Activated CD4-positive, alpha-beta memory T cell treated with anti-CD3 and anti-CD28 coated beads, Interleukin-2, amount 10 ng/mL, durations not matched to agents 7 days and 5 days (primary cell): ENCODE results near the gene SLC38A10. TPM values are rescaled to one million over a fixed set of nuclear protein-coding genes. Genes with fewer than 3 reads are reported as not detected.

Experiments used
- CTCF ChIA-PET: fragments of 350-600 bp; sonication (Branson Sonifier 250); formaldehyde crosslinking; loops from one replicate; lab custom pipeline; 2021; ENCODE audit warnings: antibody characterized with exemption, inconsistent platforms; lab: Charles Lee
- POLR2A ChIA-PET: fragments of 350-600 bp; sonication (Branson Sonifier 250); formaldehyde crosslinking; loops from one replicate; lab custom pipeline; 2021; ENCODE audit warnings: antibody characterized with exemption; lab: Charles Lee
- DNase-seq: peaks from one replicate; pipeline ENCODE4 v3.0.0-alpha.2; 2020
- H3K27ac Mint-ChIP-seq: one replicate; pipeline ENCODE4 v1.8.0; 2021; ENCODE audit warnings: mild to moderate bottlenecking, mixed read lengths
- H3K27me3 Mint-ChIP-seq: one replicate; pipeline ENCODE4 v1.8.0; 2021; ENCODE audit warnings: mixed read lengths
- H3K36me3 Mint-ChIP-seq: one replicate; pipeline ENCODE4 v1.8.0; 2021; ENCODE audit warnings: low read depth, mixed read lengths
- H3K4me1 Mint-ChIP-seq: one replicate; pipeline ENCODE4 v1.8.0; 2021; ENCODE audit warnings: mixed read lengths
- H3K4me3 Mint-ChIP-seq: one replicate; pipeline ENCODE4 v1.8.0; 2021; ENCODE audit warnings: mild to moderate bottlenecking, mixed read lengths
- H3K9me3 Mint-ChIP-seq: one replicate; pipeline ENCODE4 v1.8.0; 2021; ENCODE audit warnings: mixed read lengths
- total RNA-seq, 2 experiments: library from RNA; stranded (reverse); gene quantifications; one replicate each; pipeline ENCODE4 v1.2.3, GENCODE V29; 2021

The SLC38A10 gene
- 100 to 1,000 TPM; 112 to 114 TPM for total RNA-seq

GRCh38 chr17:81295031-81295675 lies at the start of gene SLC38A10:
Gene SLC38A10 (minus strand): TSS chr17:81295307. CDS start chr17:81294921, 386 bp downstream.
- peak within 1 kb of the TSS; percentile 91 for H3K4me3 Mint-ChIP-seq
- POLR2A ChIA-PET = interaction anchor here (0.7 to 2.8 kb wide), 9 partner anchors 10 to 216 kb away, joined by 3 to 41 read pairs (median 8); partner anchors contain the start of genes ACTG1, NDUFAF8 and TEPSIN
- peaks cover 47% of the 10 kb centered on the region for H3K4me1 Mint-ChIP-seq
- H3K9me3 Mint-ChIP-seq = no peaks in the 10 kb centered on the region
- no peaks in the 10 kb centered on the region for H3K27me3 Mint-ChIP-seq
- CTCF ChIA-PET = interaction anchor here (0.6 to 2.5 kb wide), 4 partner anchors 10 to 306 kb away, joined by 3 to 14 read pairs (median 6); no protein-coding TSS in a partner anchor
- peaks cover 23% of the 10 kb centered on the region for H3K36me3 Mint-ChIP-seq
- peak; percentile 95 for DNase-seq
- H3K27ac Mint-ChIP-seq = peak within 1 kb of the TSS; percentile 94

DNA sequence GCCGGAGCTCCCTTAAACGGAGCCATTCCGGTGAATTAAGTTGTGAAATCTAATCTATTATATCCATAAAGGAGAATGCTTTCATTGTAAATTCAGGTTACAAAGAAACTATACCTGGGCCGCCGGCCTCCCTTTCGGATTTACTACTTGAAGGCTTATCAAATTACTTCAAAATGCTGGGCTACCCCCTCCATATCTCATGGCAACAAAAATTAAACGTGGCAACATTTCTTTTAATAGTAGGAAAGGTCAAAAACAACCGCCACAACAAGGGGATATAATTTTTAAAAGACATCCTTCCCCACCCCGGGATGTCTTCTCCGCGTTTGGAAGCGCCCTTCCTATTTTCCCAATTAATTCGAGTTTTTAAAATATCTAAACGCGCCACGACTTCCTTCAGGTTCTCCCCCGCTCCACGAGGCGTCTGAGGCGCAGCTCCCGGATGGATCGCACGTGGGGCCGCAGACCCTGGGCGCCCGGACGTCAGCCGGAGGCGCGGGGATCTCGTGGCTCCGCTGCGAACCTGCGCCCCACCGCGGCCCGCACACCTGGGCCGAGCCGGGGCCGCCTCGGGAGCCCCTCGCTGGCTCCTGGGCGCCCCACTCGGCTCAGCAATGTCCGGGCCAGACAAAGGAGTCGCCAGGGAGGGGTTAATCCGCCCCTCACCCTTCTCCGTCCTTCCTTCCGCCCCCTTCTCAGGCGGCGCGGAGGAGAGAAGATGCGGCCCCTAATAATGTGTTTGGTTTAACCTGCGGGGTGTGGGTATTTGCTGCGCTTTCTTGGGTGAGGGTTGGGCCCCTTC lies 47.4 kb upstream of the SLC38A10 start:
- DNase-seq = no peak
- ChIA-PET POLR2A (interaction anchor here (1.0 kb wide), 1 partner anchor 53 kb away, joined by 3 read pairs; the partner anchor contains the start of gene BAHCC1), CTCF (no interaction called here)
- no peak overlapping the region for H3K4me3 Mint-ChIP-seq
- H3K27me3 Mint-ChIP-seq = peaks cover 52% of the 10 kb centered on the region
- peaks cover 5% of the 10 kb centered on the region for H3K36me3 Mint-ChIP-seq
- H3K9me3 Mint-ChIP-seq = no peaks in the 10 kb centered on the region
- peaks cover 18% of the 10 kb centered on the region for H3K4me1 Mint-ChIP-seq
- H3K27ac Mint-ChIP-seq = no peak overlapping the region

DNA sequence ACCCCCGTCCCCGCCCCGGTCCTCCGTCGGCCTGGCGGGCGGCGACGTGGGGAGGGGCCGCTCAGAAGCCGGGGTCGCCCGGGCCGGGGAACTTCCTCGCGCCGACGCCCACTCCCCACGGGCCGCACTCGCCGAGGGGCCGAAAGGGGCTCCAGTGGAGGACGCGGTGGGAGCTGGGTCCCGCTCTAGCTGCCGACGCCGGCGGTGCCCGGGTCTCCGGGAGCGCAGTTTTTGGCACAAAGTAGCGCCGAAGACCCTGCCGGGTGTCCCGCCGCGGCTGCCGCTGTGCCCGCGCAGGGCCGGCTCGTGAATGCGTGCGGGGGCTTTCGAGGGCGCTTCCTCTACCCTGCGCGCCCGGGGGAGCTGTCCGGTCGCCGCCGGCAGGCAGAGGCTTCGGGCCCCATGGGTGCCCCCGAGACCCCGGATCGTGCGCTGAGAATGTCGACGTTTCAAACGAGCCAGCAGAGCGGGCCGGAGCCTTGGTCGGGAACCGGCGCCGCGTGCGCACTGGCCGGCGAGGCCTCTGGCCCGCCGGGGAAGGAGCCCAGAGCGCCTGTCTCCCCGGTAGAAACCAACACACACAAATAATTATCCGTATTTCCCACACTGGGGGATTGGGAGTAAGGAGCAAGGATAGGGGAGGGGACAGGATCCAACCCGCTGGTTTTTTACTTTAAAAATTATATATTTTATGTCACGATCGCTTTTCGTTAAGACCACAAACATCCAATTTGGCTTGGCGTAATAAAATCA lies 46.6 kb upstream of the SLC38A10 start:
- Mint-ChIP-seq H3K4me1 (peaks cover 18% of the 10 kb centered on the region), H3K9me3 (no peaks in the 10 kb centered on the region), H3K36me3 (peaks cover 5% of the 10 kb centered on the region), H3K27ac (no peak overlapping the region), H3K27me3 (peaks cover 46% of the 10 kb centered on the region), H3K4me3 (no peak overlapping the region)
- ChIA-PET POLR2A (interaction anchor here (1.0 kb wide), 1 partner anchor 53 kb away, joined by 3 read pairs; the partner anchor contains the start of gene BAHCC1), CTCF (no interaction called here)
- no peak for DNase-seq

DNA sequence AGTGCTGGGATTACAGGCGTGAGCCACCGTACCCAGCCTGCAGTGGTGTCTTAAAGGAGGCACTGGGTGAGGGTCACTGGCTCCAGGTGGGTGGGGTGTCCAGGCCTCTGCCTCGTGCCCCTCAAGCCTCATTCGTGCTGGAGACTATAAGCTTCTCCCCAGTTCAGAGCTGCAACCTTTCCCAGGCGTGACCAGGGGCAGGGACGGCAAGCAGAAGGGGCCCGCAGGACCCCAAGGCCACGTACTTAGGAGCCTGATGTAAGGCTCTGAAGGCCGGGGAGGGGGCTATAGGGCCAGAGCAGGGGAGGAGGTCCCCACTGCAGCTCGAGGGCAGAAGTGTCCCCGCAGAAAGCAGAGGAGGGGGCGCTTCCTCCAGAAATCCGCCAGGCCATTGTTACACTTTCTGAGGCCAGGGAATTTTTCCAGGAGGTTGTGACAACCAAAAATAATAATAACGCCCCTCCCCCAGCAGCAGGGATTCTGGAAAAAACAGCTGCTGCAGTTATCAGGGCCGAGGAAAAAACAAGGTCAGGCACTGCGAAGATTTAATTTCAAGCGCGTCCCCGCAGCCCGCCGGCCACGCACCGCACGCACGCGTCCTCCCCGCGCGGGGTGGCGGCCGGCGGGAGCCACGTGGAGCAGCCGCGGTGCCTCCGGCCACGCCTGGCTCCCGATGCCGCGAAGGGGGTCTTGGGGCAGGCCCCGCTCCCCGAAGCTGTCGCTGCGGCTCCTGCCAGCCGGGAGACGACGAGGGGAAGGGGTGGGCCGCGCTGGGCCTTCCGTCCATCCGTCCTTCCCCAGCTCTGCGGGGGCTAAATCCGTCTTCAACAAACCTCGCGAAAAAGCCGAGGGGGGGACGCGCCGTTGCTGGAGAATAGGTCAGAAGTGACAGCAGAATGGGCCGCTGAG lies 45.8 kb upstream of the SLC38A10 start:
- H3K27ac Mint-ChIP-seq = no peak overlapping the region
- H3K27me3 Mint-ChIP-seq = peaks cover 46% of the 10 kb centered on the region
- POLR2A ChIA-PET = no interaction called here
- H3K36me3 Mint-ChIP-seq = peaks cover 5% of the 10 kb centered on the region
- CTCF ChIA-PET = no interaction called here
- H3K4me1 Mint-ChIP-seq = peaks cover 18% of the 10 kb centered on the region
- no peak for DNase-seq
- no peaks in the 10 kb centered on the region for H3K9me3 Mint-ChIP-seq
- no peak overlapping the region for H3K4me3 Mint-ChIP-seq

- POLR2A ChIA-PET = no interaction called here
- Mint-ChIP-seq H3K9me3 (no peaks in the 10 kb centered on the region), H3K27ac (no peak overlapping the region), H3K4me3 (no peak overlapping the region), H3K36me3 (peaks cover 5% of the 10 kb centered on the region), H3K4me1 (peaks cover 14% of the 10 kb centered on the region), H3K27me3 (peaks cover 42% of the 10 kb centered on the region)
- no peak for DNase-seq
- CTCF ChIA-PET = no interaction called here
Measured at GRCh38 chr17:81339534-81340296, 44.6 kb upstream of the SLC38A10 start.

GRCh38 chr17:81339191-81339533 lies 44.1 kb upstream of the SLC38A10 start:
- no peak overlapping the region for H3K4me3 Mint-ChIP-seq
- no peak for DNase-seq
- H3K27ac Mint-ChIP-seq = no peak overlapping the region
- peaks cover 8% of the 10 kb centered on the region for H3K4me1 Mint-ChIP-seq
- peaks cover 36% of the 10 kb centered on the region for H3K27me3 Mint-ChIP-seq
- CTCF ChIA-PET = no interaction called here
- no peaks in the 10 kb centered on the region for H3K9me3 Mint-ChIP-seq
- no peaks in the 10 kb centered on the region for H3K36me3 Mint-ChIP-seq
- POLR2A ChIA-PET = no interaction called here

GRCh38 chr17:81338274-81339190 lies 43.4 kb upstream of the SLC38A10 start:
- Mint-ChIP-seq H3K4me1 (peaks cover 5% of the 10 kb centered on the region), H3K27me3 (peaks cover 31% of the 10 kb centered on the region), H3K36me3 (no peaks in the 10 kb centered on the region), H3K27ac (no peak overlapping the region), H3K4me3 (no peak overlapping the region), H3K9me3 (no peaks in the 10 kb centered on the region)
- ChIA-PET CTCF (no interaction called here), POLR2A (no interaction called here)
- no peak for DNase-seq

DNA sequence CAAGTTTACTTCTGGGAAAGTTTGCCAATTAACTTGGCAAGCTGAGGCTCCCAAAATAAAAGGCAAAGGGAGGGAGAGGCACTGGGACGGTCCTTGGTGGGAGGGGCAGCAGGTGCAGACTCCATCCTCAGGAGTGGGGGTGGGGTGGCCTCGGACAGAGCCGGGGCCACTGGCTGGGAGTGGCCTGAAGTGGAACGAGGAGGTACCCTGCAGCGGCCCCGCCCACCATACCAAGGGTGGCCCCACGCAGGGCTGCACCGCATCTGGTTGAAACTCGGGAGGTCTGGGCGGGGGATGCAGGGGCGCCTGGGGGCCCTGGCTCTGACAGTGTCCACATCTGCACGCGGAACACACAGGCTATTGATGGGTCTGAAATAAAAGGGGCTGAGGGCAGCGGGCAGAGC lies 42.4 kb upstream of the SLC38A10 start:
- Mint-ChIP-seq H3K4me3 (no peak overlapping the region), H3K9me3 (no peaks in the 10 kb centered on the region), H3K4me1 (peaks cover 2% of the 10 kb centered on the region), H3K27ac (no peak overlapping the region), H3K27me3 (peaks cover 26% of the 10 kb centered on the region), H3K36me3 (no peaks in the 10 kb centered on the region)
- ChIA-PET POLR2A (no interaction called here), CTCF (no interaction called here)
- no peak for DNase-seq

DNA sequence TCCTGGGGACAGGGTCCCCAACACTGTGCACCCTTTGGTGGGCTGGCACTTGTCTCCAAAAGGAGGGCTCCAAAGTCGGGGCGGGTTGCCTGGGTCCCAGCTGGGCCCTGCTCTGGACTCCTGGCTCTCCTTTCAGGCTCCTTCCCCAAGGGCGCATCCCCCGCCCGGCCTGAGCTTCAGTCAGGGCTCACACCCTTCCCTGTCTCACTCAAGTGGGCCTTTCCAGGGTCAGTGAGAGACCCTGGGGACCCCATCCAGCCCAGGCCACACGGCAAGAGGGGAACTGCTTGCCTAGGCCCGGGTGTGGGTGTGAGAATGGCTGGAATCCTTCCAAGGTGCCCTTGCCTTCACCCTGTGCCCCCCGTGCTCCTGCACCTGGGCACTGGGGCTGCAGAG lies 41.8 kb upstream of the SLC38A10 start:
- no peaks in the 10 kb centered on the region for H3K9me3 Mint-ChIP-seq
- ChIA-PET CTCF (no interaction called here), POLR2A (no interaction called here)
- H3K27me3 Mint-ChIP-seq = peaks cover 23% of the 10 kb centered on the region
- no peak overlapping the region for H3K27ac Mint-ChIP-seq
- DNase-seq = no peak
- no peaks in the 10 kb centered on the region for H3K4me1 Mint-ChIP-seq
- no peak overlapping the region for H3K4me3 Mint-ChIP-seq
- H3K36me3 Mint-ChIP-seq = no peaks in the 10 kb centered on the region

DNA sequence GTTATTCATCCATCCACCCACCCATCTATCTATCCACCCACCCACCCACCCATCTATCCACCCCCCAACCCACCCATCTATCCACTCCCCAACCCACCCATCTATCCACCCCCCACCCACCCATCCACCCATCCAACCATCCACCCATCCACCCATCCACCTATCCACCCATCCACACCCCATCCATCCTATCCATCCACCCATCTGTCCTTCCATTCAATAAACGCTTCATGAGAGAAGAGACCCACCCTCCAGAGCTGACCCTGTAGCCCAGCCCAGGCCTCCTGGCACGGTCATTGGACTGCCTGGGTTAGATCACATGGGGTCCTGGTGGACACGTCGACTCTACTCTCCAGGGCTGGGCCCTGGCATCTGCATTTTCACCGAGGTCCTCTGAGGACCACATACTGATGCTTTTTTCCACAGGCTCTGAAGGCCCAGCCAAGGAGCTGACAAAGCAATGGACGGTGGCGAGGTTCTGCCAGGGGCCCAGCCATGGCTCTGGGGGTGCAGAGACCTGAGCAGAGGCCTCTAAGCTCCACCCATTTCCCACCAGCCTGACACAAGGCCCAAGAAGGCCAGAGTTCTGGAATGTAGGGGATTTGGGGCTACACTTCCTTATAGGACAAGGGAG lies 41.3 kb upstream of the SLC38A10 start:
- no peaks in the 10 kb centered on the region for H3K9me3 Mint-ChIP-seq
- H3K4me3 Mint-ChIP-seq = no peak overlapping the region
- no peak for DNase-seq
- H3K27ac Mint-ChIP-seq = no peak overlapping the region
- H3K4me1 Mint-ChIP-seq = no peaks in the 10 kb centered on the region
- H3K27me3 Mint-ChIP-seq = peaks cover 23% of the 10 kb centered on the region
- ChIA-PET POLR2A (no interaction called here), CTCF (no interaction called here)
- H3K36me3 Mint-ChIP-seq = no peaks in the 10 kb centered on the region

DNA sequence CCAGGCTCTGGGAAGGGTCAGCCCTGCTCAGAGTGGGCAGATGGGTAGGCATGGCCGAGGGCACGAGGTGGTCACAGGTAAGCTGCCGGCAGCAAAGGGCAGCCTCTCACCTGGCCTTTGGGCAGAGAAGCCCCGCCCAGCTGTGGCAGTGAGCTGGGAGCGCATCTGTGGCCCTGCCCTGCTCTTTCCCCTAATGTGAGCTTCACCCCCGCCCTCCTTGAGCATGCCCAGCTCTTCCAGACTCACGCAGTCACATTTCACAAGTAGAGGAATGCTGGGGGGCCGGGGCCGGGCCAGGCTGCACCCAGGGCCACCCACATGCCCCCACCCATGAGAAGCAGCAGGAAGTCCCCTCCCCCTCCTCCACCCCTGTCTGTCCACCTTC lies 40.7 kb upstream of the SLC38A10 start:
- H3K27me3 Mint-ChIP-seq = peaks cover 23% of the 10 kb centered on the region
- no peak for DNase-seq
- H3K4me1 Mint-ChIP-seq = no peaks in the 10 kb centered on the region
- no peaks in the 10 kb centered on the region for H3K36me3 Mint-ChIP-seq
- no peaks in the 10 kb centered on the region for H3K9me3 Mint-ChIP-seq
- no peak overlapping the region for H3K27ac Mint-ChIP-seq
- H3K4me3 Mint-ChIP-seq = no peak overlapping the region
- CTCF ChIA-PET = no interaction called here
- POLR2A ChIA-PET = no interaction called here
